Peyer's patch (tissue), 4 donors: ENCODE measurements around the gene KCNQ1.

Source experiments
- POLR2A ChIP-seq, 2 donors: fragments of 450-650 bp; IDR thresholded peaks; one replicate each; pipeline ENCODE4 v1.5.1; 2017; ENCODE audit warnings: antibody characterized with exemption in 2 of 2, mild to moderate bottlenecking in 2 of 2, moderate library complexity in 2 of 2
- TF ChIP-seq, protein P1 (sequence below), 6 experiments: fragments of 450-650 bp in 4 of 6; fragments of 200-600 bp in 2 of 6; sonication (generic) in 1 of 6; IDR thresholded peaks; one replicate each; pipeline ENCODE4 v1.5.1; 2017 to 2019; ENCODE audit warnings: antibody characterized with exemption in 6 of 6, mild to moderate bottlenecking in 3 of 6, moderate library complexity in 1 of 6

DNA sequence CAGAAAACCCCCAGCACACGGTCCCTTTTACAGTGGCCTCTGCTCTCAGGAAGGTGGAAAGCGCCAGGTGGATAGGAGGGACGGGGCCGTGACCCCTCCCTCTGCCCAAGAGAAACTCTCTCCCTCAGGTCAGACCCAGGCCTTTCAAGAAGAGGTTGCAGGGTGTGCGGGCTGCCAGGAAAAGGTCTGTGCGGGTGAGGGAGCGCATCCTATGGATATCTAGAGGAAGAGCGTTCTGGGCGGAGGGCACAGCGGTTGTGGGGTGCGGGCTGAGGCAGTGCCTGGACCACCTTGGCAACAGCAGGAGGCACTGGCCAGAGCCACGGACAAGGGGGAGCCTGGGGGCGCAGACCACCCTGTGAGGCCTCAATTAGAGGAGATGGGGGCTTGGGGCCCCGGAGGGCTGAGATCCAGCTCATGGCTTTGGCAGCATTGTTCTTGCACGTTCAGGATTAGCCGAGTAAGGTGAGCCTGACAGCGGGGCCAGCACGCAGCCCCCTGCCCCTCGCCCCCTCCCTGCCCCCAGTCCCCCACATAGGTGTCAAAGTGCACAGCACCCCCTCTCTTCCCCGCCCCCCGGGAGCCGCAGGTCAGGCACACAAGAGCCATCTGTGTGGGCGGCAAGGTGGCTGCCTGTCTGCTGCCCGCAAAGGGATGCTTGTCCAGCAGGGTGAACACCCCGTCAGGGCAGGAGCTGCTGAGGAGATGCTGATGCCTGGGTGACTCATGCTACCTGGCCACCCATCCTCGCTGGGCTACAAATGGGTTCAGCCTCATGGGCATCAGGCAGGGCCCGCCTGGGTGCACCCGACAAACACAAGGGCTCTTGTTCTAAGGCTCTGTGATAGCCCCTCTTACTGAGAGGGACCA is 347.8 kb downstream of the KCNQ1 start:
- TF ChIP-seq POLR2A (IDR thresholded peaks at IDR 0.05), result no peak
- TF ChIP-seq, protein P1, sequence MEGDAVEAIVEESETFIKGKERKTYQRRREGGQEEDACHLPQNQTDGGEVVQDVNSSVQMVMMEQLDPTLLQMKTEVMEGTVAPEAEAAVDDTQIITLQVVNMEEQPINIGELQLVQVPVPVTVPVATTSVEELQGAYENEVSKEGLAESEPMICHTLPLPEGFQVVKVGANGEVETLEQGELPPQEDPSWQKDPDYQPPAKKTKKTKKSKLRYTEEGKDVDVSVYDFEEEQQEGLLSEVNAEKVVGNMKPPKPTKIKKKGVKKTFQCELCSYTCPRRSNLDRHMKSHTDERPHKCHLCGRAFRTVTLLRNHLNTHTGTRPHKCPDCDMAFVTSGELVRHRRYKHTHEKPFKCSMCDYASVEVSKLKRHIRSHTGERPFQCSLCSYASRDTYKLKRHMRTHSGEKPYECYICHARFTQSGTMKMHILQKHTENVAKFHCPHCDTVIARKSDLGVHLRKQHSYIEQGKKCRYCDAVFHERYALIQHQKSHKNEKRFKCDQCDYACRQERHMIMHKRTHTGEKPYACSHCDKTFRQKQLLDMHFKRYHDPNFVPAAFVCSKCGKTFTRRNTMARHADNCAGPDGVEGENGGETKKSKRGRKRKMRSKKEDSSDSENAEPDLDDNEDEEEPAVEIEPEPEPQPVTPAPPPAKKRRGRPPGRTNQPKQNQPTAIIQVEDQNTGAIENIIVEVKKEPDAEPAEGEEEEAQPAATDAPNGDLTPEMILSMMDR (IDR thresholded peaks at IDR 0.05), result no peak
